ENCODE measurements around the gene KDM4B. TPM values are rescaled to one million over a fixed set of nuclear protein-coding genes. Genes with fewer than 3 reads are reported as not detected.

The KDM4B gene
- total and polyA plus RNA-seq, 2 of the 8 experiments (the other 6 are each of a cell fraction or from before 2014, with no cell fraction given) = 12.0 to 31.9 TPM

GRCh38 chr19:5000120-5000611, 31.3 kb downstream of the KDM4B start:
- Histone ChIP-seq H3K23me2 (ENCODE audit: low read depth, low read length) (peaks cover 10% of the 10 kb centered on the region; the same call in 1 of the 2 replicates), H3K4ac (replicated peaks; ENCODE audit: insufficient read length, low read depth, low read length) (no peak overlapping the region), H4K8ac (ENCODE audit: extremely low read depth, insufficient read depth, low read length) (no peak overlapping the region), H3K27ac (ENCODE audit: low read depth, low read length) (no peak overlapping the region), H3K36me3 (ENCODE audit: control insufficient read depth in 2 of 4, insufficient read depth in 4 of 4, low read length in 3 of 4) (no peaks in the 10 kb centered on the region), H3K27me3 (replicated peaks in 1 of 4; ENCODE audit: control insufficient read depth in 3 of 4, extremely low read depth in 1 of 4, insufficient read depth in 3 of 4, low read length in 3 of 4) (no peaks in the 10 kb centered on the region), H3K14ac (ENCODE audit: insufficient read length) (no peak overlapping the region), H3K4me2 (ENCODE audit: insufficient read depth in 1 of 2, low read depth in 2 of 2, low read length in 2 of 2) (no peak overlapping the region), H3K4me1 (replicated peaks in 1 of 4; ENCODE audit: control insufficient read depth in 3 of 4, insufficient read depth in 4 of 4, low read length in 3 of 4) (no peaks in the 10 kb centered on the region), H2BK15ac (ENCODE audit: low read length) (no peak overlapping the region), H4K91ac (replicated peaks; ENCODE audit: insufficient read length, low read length) (no peak overlapping the region), H3K9me3 (ENCODE audit: insufficient read depth in 2 of 2, low read depth in 1 of 2, low read length in 1 of 2) (no peaks in the 10 kb centered on the region), H4K20me1 (replicated peaks in 1 of 2; ENCODE audit: control insufficient read depth in 1 of 2, insufficient read depth in 2 of 2, low read length in 2 of 2) (peaks cover 10 to 11% of the 10 kb centered on the region in 2 experiments), H2AK5ac (ENCODE audit: low read depth, low read length) (no peak overlapping the region), H3K4me3 (ENCODE audit: extremely low read depth in 1 of 4, insufficient read depth in 2 of 4, low read depth in 3 of 4, low read length in 4 of 4) (no peak overlapping the region), H3K79me2 (ENCODE audit: control insufficient read depth in 1 of 2, insufficient read depth in 2 of 2, low read length in 2 of 2) (peaks cover 0 to 52% of the 10 kb centered on the region in 2 experiments; a peak in 2 of 4 replicates), H2BK12ac (ENCODE audit: low read depth, low read length) (no peak overlapping the region), H3K79me1 (ENCODE audit: low read depth, low read length) (peaks cover 19% of the 10 kb centered on the region), H3K23ac (ENCODE audit: insufficient read length) (no peak overlapping the region), H2AFZ (ENCODE audit: low read length) (no peak overlapping the region), H3K9ac (replicated peaks in 1 of 4; ENCODE audit: extremely low read depth in 1 of 4, low read depth in 3 of 4, low read length in 3 of 4) (no peak overlapping the region), H2BK5ac (ENCODE audit: low read depth, low read length) (no peak overlapping the region), H2BK20ac (ENCODE audit: low read length) (no peak overlapping the region), H2BK120ac (replicated peaks; ENCODE audit: low read depth, low read length) (no peak overlapping the region), H3K56ac (replicated peaks; ENCODE audit: insufficient read length, low read depth, low read length) (no peak overlapping the region), H3K18ac (ENCODE audit: extremely low read depth, low read length) (no peak overlapping the region), H4K5ac (ENCODE audit: insufficient read length, low read depth, low read length) (no peak overlapping the region)
- FAIRE-seq (no peak), DNase-seq (ENCODE audit: low read depth in 1 of 2, low spot score in 2 of 2) (no peak)
- TF ChIP-seq KDM4A (IDR thresholded peaks at IDR 0.05; ENCODE audit: low read depth, low read length, severe bottlenecking) (no peak), JUND (IDR thresholded peaks at IDR 0.05; ENCODE audit: low read length) (no peak), MAFK (IDR thresholded peaks at IDR 0.05; ENCODE audit: low read depth, low read length) (no peak), CHD2 (IDR thresholded peaks at IDR 0.05; ENCODE audit: low read length) (no peak), NRF1 (IDR thresholded peaks at IDR 0.05; ENCODE audit: low read depth, low read length) (no peak), POLR2AphosphoS5 (IDR thresholded peaks at IDR 0.05; ENCODE audit: low read depth, low read length) (no peak), EP300 (IDR thresholded peaks at IDR 0.05; ENCODE audit: borderline replicate concordance in 1 of 2, low read depth in 2 of 2, low read length in 2 of 2) (no peak), ATF3 (IDR thresholded peaks at IDR 0.05; ENCODE audit: insufficient read depth, low read depth, low read length) (no peak), SIRT6 (IDR thresholded peaks at IDR 0.05; ENCODE audit: low read length) (no peak)
- 95% methylated on average over 6 of the region's 6 CpGs; no CpG with 5 or more reads in 1 of the 2 experiments for WGBS, 2 experiments (ENCODE audit: extremely low coverage in 1 of 2, insufficient coverage in 1 of 2, insufficient read length in 1 of 2, insufficient replicate concordance in 2 of 2, low coverage in 1 of 2, low lambda C conversion rate in 2 of 2, missing lambda C conversion rate in 1 of 2)
- POLR2A ChIA-PET (ENCODE audit: partially characterized antibody) = no interaction called here
- CTCF ChIA-PET (ENCODE audit: partially characterized antibody) = interaction anchor here (0.9 to 5.3 kb wide), 6 partner anchors 14 to 133 kb away, joined by 3 to 175 read pairs (median 9); partner anchors contain the start of gene PLIN3
